GM12878 (cell line): ENCODE results near the gene CDC20B. TPM values are rescaled to one million over a fixed set of nuclear protein-coding genes. Genes with fewer than 3 reads are reported as not detected.

Experiments
- CBX5 ChIP-seq: sonication (generic); IDR thresholded peaks from 2 replicates; pipeline ENCODE4 v1.6.1; 2016; ENCODE audit warnings: low read depth, moderate library complexity, mild to moderate bottlenecking, inconsistent platforms
- EZH2 ChIP-seq: IDR thresholded peaks from 2 replicates; pipeline ENCODE4 v1.6.1; 2012; ENCODE audit warnings: low read depth, mild to moderate bottlenecking, control low read depth, inconsistent platforms, low read length, borderline replicate concordance; ENCODE audit not compliant: control insufficient read depth
- FOS ChIP-seq: IDR thresholded peaks from 3 replicates; pipeline ENCODE4 v1.6.1; 2011; ENCODE audit warnings: borderline replicate concordance; ENCODE audit not compliant: insufficient read length; ENCODE audit errors: extremely low read depth
- GABPA ChIP-seq: IDR thresholded peaks from 2 replicates; pipeline ENCODE4 v1.6.1; 2014; ENCODE audit warnings: antibody characterized with exemption, low read depth, mild to moderate bottlenecking, inconsistent platforms
- NBN ChIP-seq: fragments of 450-650 bp; IDR thresholded peaks from 2 replicates; pipeline ENCODE4 v1.6.1; 2016
- POLR2AphosphoS5 ChIP-seq: IDR thresholded peaks from 2 replicates; pipeline ENCODE4 v1.6.1; 2011; ENCODE audit warnings: mild to moderate bottlenecking, low read length, inconsistent platforms
- TBL1XR1 ChIP-seq: IDR thresholded peaks from 2 replicates; pipeline ENCODE4 v1.6.1; 2012; ENCODE audit warnings: low read depth, low read length, improper control_type of control experiment
- ZBED1 ChIP-seq: IDR thresholded peaks from 2 replicates; pipeline ENCODE4 v1.6.1; 2016; ENCODE audit warnings: borderline replicate concordance
- polyA plus RNA-seq, 11 experiments: library from polyadenylated mRNA; depleted of rRNA in 4 of 11; unstranded in 6 of 11; stranded (reverse) in 5 of 11; fragments of >200 nt; fragmentation: Nextera tagmentation in 4 of 11; fragmentation: Illumina TruSeq in 1 of 11; extraction: Ambion mirVana in 4 of 11; extraction: Trizol in 1 of 11; gene quantifications; 1 replicate in 1 of 11; 2 replicates in 10 of 11; pipeline versions ENCODE4 v1.2.1 to v1.2.3, GENCODE V29; 2011 to 2016; ENCODE audit warnings: inconsistent platforms in 2 of 11, missing spikeins in 2 of 11, low read depth in 1 of 11
- total RNA-seq, 4 experiments: library from RNA; depleted of rRNA in 3 of 4; stranded (reverse); fragments of >200 nt in 3 of 4; fragmentation: Illumina TruSeq in 1 of 4; extraction: Trizol in 1 of 4; gene quantifications; 2 replicates each; pipeline versions ENCODE4 v1.2.1 to v1.2.3, GENCODE V29; 2013 to 2021
- TF ChIP-seq, protein P1 (sequence below): IDR thresholded peaks from 2 replicates; pipeline ENCODE4 v1.6.1; 2011; ENCODE audit warnings: borderline replicate concordance, low read depth, mild to moderate bottlenecking, moderate library complexity, low read length; ENCODE audit not compliant: insufficient read depth, poor library complexity, severe bottlenecking
- TF ChIP-seq, protein P2 (sequence below): IDR thresholded peaks from 2 replicates; pipeline ENCODE4 v1.6.1; 2012; ENCODE audit warnings: mild to moderate bottlenecking, low read depth, low read length

The CDC20B gene
- total and polyA plus RNA-seq, 10 of the 15 experiments (the other 5 are each of a cell fraction or from before 2014, with no cell fraction given) = 0.05 to 0.11 TPM; not detected in 8

DNA sequence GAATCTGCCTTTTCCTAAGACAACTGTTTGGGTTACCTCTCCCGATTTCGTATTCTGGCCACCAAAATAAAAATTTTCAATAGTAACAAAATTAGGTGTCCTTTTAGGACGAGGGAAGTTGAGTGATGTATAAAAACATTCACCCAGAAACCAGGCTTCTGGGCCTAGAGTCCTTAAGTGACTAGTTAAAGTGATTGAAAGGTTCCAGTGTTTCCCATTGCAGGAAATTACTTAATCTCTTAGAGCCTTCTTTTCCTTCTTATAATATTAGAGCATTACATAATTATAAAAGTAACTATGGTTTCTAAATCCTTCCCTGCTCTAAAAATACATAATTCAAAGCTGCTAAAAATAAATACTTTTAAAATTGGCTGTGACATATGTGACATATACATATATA lies 46.8 kb upstream of the CDC20B start (continued):
- TF ChIP-seq CBX5 = no peak
- TF ChIP-seq, protein P1, sequence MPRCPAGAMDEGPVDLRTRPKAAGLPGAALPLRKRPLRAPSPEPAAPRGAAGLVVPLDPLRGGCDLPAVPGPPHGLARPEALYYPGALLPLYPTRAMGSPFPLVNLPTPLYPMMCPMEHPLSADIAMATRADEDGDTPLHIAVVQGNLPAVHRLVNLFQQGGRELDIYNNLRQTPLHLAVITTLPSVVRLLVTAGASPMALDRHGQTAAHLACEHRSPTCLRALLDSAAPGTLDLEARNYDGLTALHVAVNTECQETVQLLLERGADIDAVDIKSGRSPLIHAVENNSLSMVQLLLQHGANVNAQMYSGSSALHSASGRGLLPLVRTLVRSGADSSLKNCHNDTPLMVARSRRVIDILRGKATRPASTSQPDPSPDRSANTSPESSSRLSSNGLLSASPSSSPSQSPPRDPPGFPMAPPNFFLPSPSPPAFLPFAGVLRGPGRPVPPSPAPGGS = no peak
- TF ChIP-seq TBL1XR1 = no peak
- TF ChIP-seq ZBED1 = no peak
- no peak for TF ChIP-seq NBN
- TF ChIP-seq EZH2 = no peak
- no peak for TF ChIP-seq FOS
- no peak for TF ChIP-seq POLR2AphosphoS5
- TF ChIP-seq, protein P2, sequence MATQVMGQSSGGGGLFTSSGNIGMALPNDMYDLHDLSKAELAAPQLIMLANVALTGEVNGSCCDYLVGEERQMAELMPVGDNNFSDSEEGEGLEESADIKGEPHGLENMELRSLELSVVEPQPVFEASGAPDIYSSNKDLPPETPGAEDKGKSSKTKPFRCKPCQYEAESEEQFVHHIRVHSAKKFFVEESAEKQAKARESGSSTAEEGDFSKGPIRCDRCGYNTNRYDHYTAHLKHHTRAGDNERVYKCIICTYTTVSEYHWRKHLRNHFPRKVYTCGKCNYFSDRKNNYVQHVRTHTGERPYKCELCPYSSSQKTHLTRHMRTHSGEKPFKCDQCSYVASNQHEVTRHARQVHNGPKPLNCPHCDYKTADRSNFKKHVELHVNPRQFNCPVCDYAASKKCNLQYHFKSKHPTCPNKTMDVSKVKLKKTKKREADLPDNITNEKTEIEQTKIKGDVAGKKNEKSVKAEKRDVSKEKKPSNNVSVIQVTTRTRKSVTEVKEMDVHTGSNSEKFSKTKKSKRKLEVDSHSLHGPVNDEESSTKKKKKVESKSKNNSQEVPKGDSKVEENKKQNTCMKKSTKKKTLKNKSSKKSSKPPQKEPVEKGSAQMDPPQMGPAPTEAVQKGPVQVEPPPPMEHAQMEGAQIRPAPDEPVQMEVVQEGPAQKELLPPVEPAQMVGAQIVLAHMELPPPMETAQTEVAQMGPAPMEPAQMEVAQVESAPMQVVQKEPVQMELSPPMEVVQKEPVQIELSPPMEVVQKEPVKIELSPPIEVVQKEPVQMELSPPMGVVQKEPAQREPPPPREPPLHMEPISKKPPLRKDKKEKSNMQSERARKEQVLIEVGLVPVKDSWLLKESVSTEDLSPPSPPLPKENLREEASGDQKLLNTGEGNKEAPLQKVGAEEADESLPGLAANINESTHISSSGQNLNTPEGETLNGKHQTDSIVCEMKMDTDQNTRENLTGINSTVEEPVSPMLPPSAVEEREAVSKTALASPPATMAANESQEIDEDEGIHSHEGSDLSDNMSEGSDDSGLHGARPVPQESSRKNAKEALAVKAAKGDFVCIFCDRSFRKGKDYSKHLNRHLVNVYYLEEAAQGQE = no peak
- TF ChIP-seq GABPA = no peak
- TF ChIP-seq, all 136 proteins: peak for 0
